ENCODE results near the gene CHD1L.
"Not testable (repeated sequence)": the region's sequence is repeated elsewhere in the genome, so short reads cannot be mapped to it uniquely, and the experiment has no call there.

DNA sequence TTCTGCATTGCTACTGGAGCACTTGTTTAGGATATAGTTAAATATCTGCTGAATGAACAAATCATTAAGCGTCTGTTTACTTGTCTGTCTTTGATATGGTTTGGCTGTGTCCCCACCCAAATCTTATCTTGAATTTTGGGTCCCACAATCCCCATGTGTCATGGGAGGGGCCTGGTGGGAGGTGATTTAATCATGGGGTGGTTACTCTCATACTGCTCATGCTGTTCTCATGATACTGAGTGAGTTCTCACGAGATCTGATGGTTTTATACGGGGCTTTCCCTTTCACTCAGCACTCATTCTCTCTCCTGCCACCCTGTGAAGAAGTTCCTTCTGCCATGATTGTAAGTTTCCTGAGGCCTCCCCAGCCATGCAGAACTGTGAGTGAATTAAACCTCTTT is 45.2 kb upstream of the CHD1L start:
- TF ChIP-seq POLR2A (IDR thresholded peaks at IDR 0.05; ENCODE audit: low read depth, low read length); TAF1 (IDR thresholded peaks at IDR 0.05; ENCODE audit: borderline replicate concordance, low read depth, low read length): not testable (repeated sequence)
